AG04450 (cell line): ENCODE data around the gene LARGE1. TPM values are rescaled to one million over a fixed set of nuclear protein-coding genes. Genes with fewer than 3 reads are reported as not detected.

ENCODE experiments used
- CTCF ChIA-PET: fragments of 300-600, 350-600 bp; formaldehyde crosslinking; extraction: SDS; loops from one replicate; lab custom pipeline; 2022; ENCODE audit warnings: antibody characterized with exemption, inconsistent platforms; lab: Charles Lee
- POLR2A ChIA-PET: fragments of 350-600 bp; formaldehyde crosslinking; extraction: SDS; loops from one replicate; lab custom pipeline; 2021; ENCODE audit warnings: antibody characterized with exemption, inconsistent platforms; lab: Yijun Ruan, JAX
- DNase-seq: peaks from one replicate; pipeline ENCODE4 v3.0.0-alpha.2; 2011; ENCODE audit warnings: low read depth, low spot score
- H3K27ac ChIP-seq: one replicate; pipeline ENCODE4 v1.5.1; 2012; ENCODE audit warnings: low read depth, low read length, control low read depth
- H3K27me3 ChIP-seq: one replicate; pipeline ENCODE4 v1.6.0; 2012; ENCODE audit warnings: low read length; ENCODE audit not compliant: control insufficient read depth, insufficient read depth
- H3K4me3 ChIP-seq: 2 replicates; pipeline ENCODE4 v1.5.1; 2011; ENCODE audit warnings: mild to moderate bottlenecking, low read depth, low read length, control low read depth
- H3K9me3 ChIP-seq: 2 replicates; pipeline ENCODE4 v1.5.1; 2012; ENCODE audit warnings: low read length; ENCODE audit not compliant: control insufficient read depth, insufficient read depth
- polyA plus RNA-seq: library from polyadenylated mRNA; depleted of rRNA; stranded (reverse); fragments of >200 nt; gene quantifications from 2 replicates; pipeline ENCODE4 v1.2.3, GENCODE V29; 2011
- TF ChIP-seq, protein P1 (sequence below): IDR thresholded peaks from 2 replicates; pipeline ENCODE4 v1.5.1; 2011; ENCODE audit warnings: low read depth, low read length, control low read depth, inconsistent platforms

LARGE1 gene
- polyA plus RNA-seq, 1 experiment, result 8.4 TPM

DNA sequence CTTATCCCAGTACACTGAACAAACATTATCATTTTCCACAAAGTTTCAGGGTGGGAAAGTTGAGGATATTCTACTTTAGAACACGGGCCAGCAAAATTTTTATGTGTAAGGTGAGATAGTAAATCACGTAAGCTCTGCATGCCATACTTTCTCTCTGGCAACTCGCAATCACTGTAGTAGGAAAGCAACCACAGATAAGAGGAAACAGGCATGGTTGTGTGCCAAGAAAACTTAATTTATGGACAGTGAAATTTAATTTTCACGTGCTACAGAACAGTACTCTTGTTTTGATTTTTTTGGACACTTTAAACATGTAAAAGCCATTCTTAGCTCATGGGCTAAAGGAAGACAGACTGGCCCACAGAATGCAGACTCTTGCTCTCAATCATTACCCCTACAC, 82.5 kb downstream of the LARGE1 start:
- no peak for DNase-seq
- ChIA-PET CTCF (no interaction called here), POLR2A (no interaction called here)
- no peaks in the 10 kb centered on the region for H3K27me3 ChIP-seq
- H3K9me3 ChIP-seq, result no peaks in the 10 kb centered on the region
- TF ChIP-seq, protein P1, sequence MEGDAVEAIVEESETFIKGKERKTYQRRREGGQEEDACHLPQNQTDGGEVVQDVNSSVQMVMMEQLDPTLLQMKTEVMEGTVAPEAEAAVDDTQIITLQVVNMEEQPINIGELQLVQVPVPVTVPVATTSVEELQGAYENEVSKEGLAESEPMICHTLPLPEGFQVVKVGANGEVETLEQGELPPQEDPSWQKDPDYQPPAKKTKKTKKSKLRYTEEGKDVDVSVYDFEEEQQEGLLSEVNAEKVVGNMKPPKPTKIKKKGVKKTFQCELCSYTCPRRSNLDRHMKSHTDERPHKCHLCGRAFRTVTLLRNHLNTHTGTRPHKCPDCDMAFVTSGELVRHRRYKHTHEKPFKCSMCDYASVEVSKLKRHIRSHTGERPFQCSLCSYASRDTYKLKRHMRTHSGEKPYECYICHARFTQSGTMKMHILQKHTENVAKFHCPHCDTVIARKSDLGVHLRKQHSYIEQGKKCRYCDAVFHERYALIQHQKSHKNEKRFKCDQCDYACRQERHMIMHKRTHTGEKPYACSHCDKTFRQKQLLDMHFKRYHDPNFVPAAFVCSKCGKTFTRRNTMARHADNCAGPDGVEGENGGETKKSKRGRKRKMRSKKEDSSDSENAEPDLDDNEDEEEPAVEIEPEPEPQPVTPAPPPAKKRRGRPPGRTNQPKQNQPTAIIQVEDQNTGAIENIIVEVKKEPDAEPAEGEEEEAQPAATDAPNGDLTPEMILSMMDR, result no peak
- no peak overlapping the region for H3K27ac ChIP-seq
- no peak overlapping the region for H3K4me3 ChIP-seq

DNA sequence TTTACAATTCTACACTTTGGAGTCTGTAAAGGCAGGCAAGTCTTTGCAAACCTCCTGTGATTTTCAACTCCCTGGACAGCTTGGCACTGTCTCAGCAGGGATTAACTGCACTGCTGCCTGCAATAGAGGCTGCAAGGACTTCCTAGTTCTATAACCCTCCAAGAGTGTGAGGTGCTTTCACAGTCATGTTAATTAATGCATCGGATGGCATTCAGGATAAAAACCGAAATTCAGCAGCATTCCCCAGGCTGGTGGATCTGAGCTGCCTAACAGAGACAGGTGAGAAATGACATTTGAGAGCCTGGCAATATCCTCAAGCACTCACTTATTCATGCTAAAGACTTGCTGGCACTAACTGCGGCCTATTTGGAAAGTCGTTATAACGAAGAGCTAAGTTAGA, 85.0 kb downstream of the LARGE1 start:
- TF ChIP-seq, protein P1, result no peak
- CTCF ChIA-PET, result no interaction called here
- DNase-seq, result no peak
- POLR2A ChIA-PET, result no interaction called here
- H3K9me3 ChIP-seq, result no peaks in the 10 kb centered on the region
- no peak overlapping the region for H3K27ac ChIP-seq
- no peaks in the 10 kb centered on the region for H3K27me3 ChIP-seq
- H3K4me3 ChIP-seq, result no peak overlapping the region

DNA sequence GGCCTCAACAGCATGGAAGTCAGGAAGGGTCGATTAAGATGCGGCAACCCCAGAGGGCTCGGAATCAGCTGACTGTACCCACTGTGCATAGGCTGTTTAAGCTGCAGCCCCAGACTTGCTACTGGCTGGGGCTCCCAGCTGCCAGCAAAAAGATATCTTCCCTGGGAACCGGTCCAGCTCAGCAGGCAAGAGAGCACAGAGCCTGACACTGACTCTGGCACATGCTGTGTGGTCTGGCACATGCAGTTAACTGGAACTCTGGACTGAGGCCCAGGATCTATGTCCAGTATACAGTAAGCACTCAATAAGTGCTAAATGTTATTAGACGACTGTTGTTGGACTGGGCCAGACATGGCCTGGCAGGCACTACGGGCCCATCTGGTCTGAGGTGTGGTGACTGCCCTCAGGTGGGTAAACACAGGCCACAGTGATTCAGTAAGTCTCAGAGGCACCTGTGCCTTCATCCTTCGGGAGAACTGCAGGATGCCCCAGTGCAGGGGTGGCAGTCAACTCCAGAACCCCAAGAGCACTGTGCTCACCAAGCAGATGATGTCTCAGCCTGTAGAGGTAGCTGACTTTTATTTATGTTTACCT, 87.6 kb downstream of the LARGE1 start:
- Histone ChIP-seq H3K4me3 (no peak overlapping the region), H3K9me3 (no peaks in the 10 kb centered on the region), H3K27me3 (no peaks in the 10 kb centered on the region), H3K27ac (no peak overlapping the region)
- ChIA-PET POLR2A (no interaction called here), CTCF (no interaction called here)
- DNase-seq, result no peak
- TF ChIP-seq, protein P1, result no peak

DNA sequence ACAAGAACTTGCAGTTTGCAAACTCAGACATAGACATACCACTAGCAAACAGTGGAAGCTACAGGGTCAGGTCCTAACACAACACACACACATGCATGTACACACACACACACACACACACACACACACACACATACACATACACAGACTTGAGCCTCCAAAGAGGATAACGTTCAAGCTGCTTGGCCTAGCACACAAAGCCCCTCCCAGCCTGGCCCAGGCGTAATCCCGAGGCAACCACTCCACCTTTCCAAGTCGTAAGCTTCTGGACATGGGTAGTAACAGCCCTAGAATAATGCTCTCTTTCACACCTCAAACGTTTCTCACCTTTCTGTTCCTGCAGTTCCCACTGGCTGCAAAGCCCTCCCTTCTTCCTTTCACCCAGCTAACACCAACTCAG, 88.6 kb downstream of the LARGE1 start:
- Histone ChIP-seq H3K27ac (no peak overlapping the region), H3K4me3 (no peak overlapping the region), H3K9me3 (no peaks in the 10 kb centered on the region), H3K27me3 (no peaks in the 10 kb centered on the region)
- DNase-seq, result no peak
- TF ChIP-seq, protein P1, result no peak
- POLR2A ChIA-PET, result no interaction called here
- CTCF ChIA-PET, result no interaction called here

DNA sequence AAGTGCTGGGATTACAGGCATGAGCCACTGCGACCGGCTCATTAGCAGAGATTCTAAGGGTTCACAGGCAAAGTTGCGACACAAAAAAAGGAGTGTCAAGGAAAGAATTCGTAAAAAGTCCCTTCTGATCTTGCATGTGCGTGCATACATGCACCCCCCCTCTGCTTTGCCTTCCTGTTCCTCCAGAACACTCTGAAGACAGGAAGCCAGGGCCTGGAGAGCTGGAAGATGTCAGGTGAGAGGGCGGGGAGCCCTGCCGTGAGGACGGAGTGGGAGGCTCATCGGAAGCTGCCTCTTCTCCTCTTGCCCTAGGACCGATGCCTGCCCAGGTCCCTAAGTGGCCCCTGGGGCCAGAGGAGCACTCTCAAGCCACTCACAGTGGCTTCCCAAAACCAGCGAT, 89.1 kb downstream of the LARGE1 start:
- no peak for DNase-seq
- Histone ChIP-seq H3K4me3 (no peak overlapping the region), H3K27ac (no peak overlapping the region), H3K27me3 (no peaks in the 10 kb centered on the region), H3K9me3 (no peaks in the 10 kb centered on the region)
- ChIA-PET CTCF (no interaction called here), POLR2A (no interaction called here)
- TF ChIP-seq, protein P1, result no peak
